ENCODE results near the gene EHD2. TPM values are rescaled to one million over a fixed set of nuclear protein-coding genes. Genes with fewer than 3 reads are reported as not detected.

EHD2 gene
- polyA plus RNA-seq, 1 donor (not counting 4 experiments of a cell fraction or from before 2014, with no cell fraction given): 23.7 TPM

- no peak for TF ChIP-seq CTCF (optimal IDR thresholded peaks at IDR 0.05 in 1 of 3, IDR thresholded peaks at IDR 0.05 in 1 of 3, conservative IDR thresholded peaks at IDR 0.05 in 1 of 3; ENCODE audit: extremely low read depth in 1 of 3, insufficient read depth in 2 of 3, low read length in 3 of 3)
- no peak for TF ChIP-seq EZH2 (IDR thresholded peaks at IDR 0.05; ENCODE audit: low read length)
- peaks cover 3% of the 10 kb centered on the region for H4K20me1 ChIP-seq (ENCODE audit: control insufficient read depth, extremely low read depth, insufficient read depth, low read length)
- H3K36me3 ChIP-seq (ENCODE audit: control insufficient read depth in 2 of 2, extremely low read depth in 1 of 2, insufficient read depth in 2 of 2, low read length in 2 of 2): peaks cover 23 to 40% of the 10 kb centered on the region in 2 experiments
- H3K9me1 ChIP-seq (ENCODE audit: control insufficient read depth, extremely low read depth, insufficient read depth, low read length): peaks cover 2% of the 10 kb centered on the region
- peak overlapping the region; percentile 67 for H3K9ac ChIP-seq (ENCODE audit: control insufficient read depth, extremely low read depth, insufficient read depth, low read length)
- DNase-seq (ENCODE audit: low read depth, low spot score) (peak; percentile 92), FAIRE-seq (peak; percentile 89)
- H3K27me3 ChIP-seq (ENCODE audit: control insufficient read depth, extremely low read depth, insufficient read depth, low read length): no peaks in the 10 kb centered on the region
- no peaks in the 10 kb centered on the region for H3K9me3 ChIP-seq (ENCODE audit: control insufficient read depth, low read depth, low read length)
- dilution Hi-C loops (cut with MboI; ENCODE audit: extremely low pct_ligation_motif_present, low sequenced_read_pairs): no loop called here
- peaks cover 42% of the 10 kb centered on the region for H3K4me1 ChIP-seq (ENCODE audit: control insufficient read depth, extremely low read depth, insufficient read depth, low read length)
- peaks cover 45% of the 10 kb centered on the region for H3K79me2 ChIP-seq (ENCODE audit: control insufficient read depth, insufficient read depth, low read length)
- H2AFZ ChIP-seq (ENCODE audit: control insufficient read depth, low read length): no peak overlapping the region
- peak overlapping the region in 2 of 3 experiments; percentile 29 to 55 for H3K4me3 ChIP-seq (ENCODE audit: control insufficient read depth in 2 of 3, extremely low read depth in 1 of 3, insufficient read depth in 2 of 3, low read depth in 1 of 3, low read length in 3 of 3)
- peak overlapping the region; percentile 78 for H3K27ac ChIP-seq (ENCODE audit: control insufficient read depth, insufficient read depth, low read length)
- H3K4me2 ChIP-seq (ENCODE audit: control insufficient read depth, extremely low read depth, insufficient read depth, low read depth, low read length): peak overlapping the region; percentile 68
Observed at GRCh38 chr19:47719047-47719859, 6.0 kb downstream of the EHD2 start.

- Histone ChIP-seq H4K20me1 (ENCODE audit: control insufficient read depth, extremely low read depth, insufficient read depth, low read length) (peaks cover 3% of the 10 kb centered on the region), H3K4me2 (ENCODE audit: control insufficient read depth, extremely low read depth, insufficient read depth, low read depth, low read length) (no peak overlapping the region)
- no peak for FAIRE-seq
Observed at GRCh38 chr19:47720669-47721422, 7.6 kb downstream of the EHD2 start.

More at GRCh38 chr19:47720669-47721422, 7.6 kb downstream of the EHD2 start:
- H3K4me1 ChIP-seq (ENCODE audit: control insufficient read depth, extremely low read depth, insufficient read depth, low read length): peaks cover 41% of the 10 kb centered on the region
- H2AFZ ChIP-seq (ENCODE audit: control insufficient read depth, low read length): no peak overlapping the region
- peaks cover 22 to 39% of the 10 kb centered on the region in 2 experiments for H3K36me3 ChIP-seq (ENCODE audit: control insufficient read depth in 2 of 2, extremely low read depth in 1 of 2, insufficient read depth in 2 of 2, low read length in 2 of 2)
- dilution Hi-C loops (cut with MboI; ENCODE audit: extremely low pct_ligation_motif_present, low sequenced_read_pairs): no loop called here
- H3K9me1 ChIP-seq (ENCODE audit: control insufficient read depth, extremely low read depth, insufficient read depth, low read length): no peaks in the 10 kb centered on the region
- no peak overlapping the region for H3K4me3 ChIP-seq (ENCODE audit: control insufficient read depth in 2 of 3, extremely low read depth in 1 of 3, insufficient read depth in 2 of 3, low read depth in 1 of 3, low read length in 3 of 3)
- no peak overlapping the region for H3K27ac ChIP-seq (ENCODE audit: control insufficient read depth, insufficient read depth, low read length)
- no peak for TF ChIP-seq EZH2 (IDR thresholded peaks at IDR 0.05; ENCODE audit: low read length)
- no peak for TF ChIP-seq CTCF (optimal IDR thresholded peaks at IDR 0.05 in 1 of 3, IDR thresholded peaks at IDR 0.05 in 1 of 3, conservative IDR thresholded peaks at IDR 0.05 in 1 of 3; ENCODE audit: extremely low read depth in 1 of 3, insufficient read depth in 2 of 3, low read length in 3 of 3)
- no peaks in the 10 kb centered on the region for H3K27me3 ChIP-seq (ENCODE audit: control insufficient read depth, extremely low read depth, insufficient read depth, low read length)
- no peak overlapping the region for H3K9ac ChIP-seq (ENCODE audit: control insufficient read depth, extremely low read depth, insufficient read depth, low read length)
- peaks cover 30% of the 10 kb centered on the region for H3K79me2 ChIP-seq (ENCODE audit: control insufficient read depth, insufficient read depth, low read length)
- H3K9me3 ChIP-seq (ENCODE audit: control insufficient read depth, low read depth, low read length): no peaks in the 10 kb centered on the region
- DNase-seq (ENCODE audit: low read depth, low spot score): no peak
